Left lung (tissue), 10 donors: ENCODE measurements around the gene TMEM11. TPM values are rescaled to one million over a fixed set of nuclear protein-coding genes. Genes with fewer than 3 reads are reported as not detected.

Experiments used
- ATAC-seq: fragments of 200-7000 bp; cut with Tn5 transposase; one replicate; pipeline ENCODE4 v1.9.1; 2020; ENCODE audit warnings: moderate library complexity
- DNase-seq, 4 donors: peaks; one replicate each; pipeline ENCODE4 v3.0.0-alpha.2; 2013 to 2020
- H3K27ac ChIP-seq, 2 donors: fragments of 200-600 bp; sonication (generic) in 1 of 2; one replicate each; pipeline versions ENCODE4 v1.5.0 to v1.8.0; 2020 to 2021
- H3K27me3 ChIP-seq, 2 donors: fragments of 200-600 bp; sonication (generic) in 1 of 2; one replicate each; pipeline versions ENCODE4 v1.5.0 to v1.8.0; 2020 to 2021
- H3K36me3 ChIP-seq, 2 donors: fragments of 200-600 bp; sonication (generic) in 1 of 2; one replicate each; pipeline versions ENCODE4 v1.5.0 to v1.8.0; 2020 to 2021
- H3K4me1 ChIP-seq, 2 donors: fragments of 200-600 bp; one replicate each; pipeline ENCODE4 v1.8.0; 2021
- H3K4me3 ChIP-seq, 2 donors: fragments of 200-600 bp; sonication (generic) in 1 of 2; one replicate each; pipeline versions ENCODE4 v1.5.0 to v1.8.0; 2020 to 2021; ENCODE audit warnings: mild to moderate bottlenecking in 1 of 2
- H3K9me3 ChIP-seq, 2 donors: fragments of 200-600 bp; sonication (generic) in 1 of 2; one replicate each; pipeline versions ENCODE4 v1.5.0 to v1.8.0; 2020 to 2021
- intact Hi-C, 2 donors: fragments of 100-400 bp; cut with DNase I; formaldehyde crosslinking; loops; one replicate each; pipeline versions ENCODE4 v1.11.2 to v1.14.2; 2022
- polyA plus RNA-seq, 6 donors: library from polyadenylated mRNA; unstranded; fragments of 120-200 nt; gene quantifications; one replicate each; pipeline ENCODE4 v1.2.1, GENCODE V29; 2013; ENCODE audit not compliant: insufficient read length in 6 of 6
- total RNA-seq, 2 donors: library from RNA; stranded (reverse); fragmentation: NEBNext Ultra II Directional; extraction: Animal tissue kit (Norgen Biotek cat#: 25700); gene quantifications; one replicate each; pipeline ENCODE4 v1.2.1, GENCODE V29; 2021
- TF ChIP-seq, protein P1 (sequence below), 2 donors: fragments of 200-600 bp; sonication (generic) in 1 of 2; IDR thresholded peaks; one replicate each; pipeline versions ENCODE4 v1.5.0 to v1.8.0; 2021; ENCODE audit warnings: antibody characterized with exemption in 2 of 2
- donor health status: DM: no; HTN: yes; CAD: no.
- donor health status: DM: no; HTN: no; CAD: no.

TMEM11 gene
- total and polyA plus RNA-seq, 8 donors, result 17.1 to 25.1 (median 19.5) TPM

GRCh38 chr17:21164620-21165019 lies 49.3 kb downstream of the TMEM11 start:
- Histone ChIP-seq H3K36me3 (no peaks in the 10 kb centered on the region), H3K9me3 (no peaks in the 10 kb centered on the region), H3K4me3 (no peak overlapping the region), H3K4me1 (peaks cover 8 to 12% of the 10 kb centered on the region in 2 donors), H3K27me3 (no peaks in the 10 kb centered on the region), H3K27ac (no peak overlapping the region)
- TF ChIP-seq, protein P1, sequence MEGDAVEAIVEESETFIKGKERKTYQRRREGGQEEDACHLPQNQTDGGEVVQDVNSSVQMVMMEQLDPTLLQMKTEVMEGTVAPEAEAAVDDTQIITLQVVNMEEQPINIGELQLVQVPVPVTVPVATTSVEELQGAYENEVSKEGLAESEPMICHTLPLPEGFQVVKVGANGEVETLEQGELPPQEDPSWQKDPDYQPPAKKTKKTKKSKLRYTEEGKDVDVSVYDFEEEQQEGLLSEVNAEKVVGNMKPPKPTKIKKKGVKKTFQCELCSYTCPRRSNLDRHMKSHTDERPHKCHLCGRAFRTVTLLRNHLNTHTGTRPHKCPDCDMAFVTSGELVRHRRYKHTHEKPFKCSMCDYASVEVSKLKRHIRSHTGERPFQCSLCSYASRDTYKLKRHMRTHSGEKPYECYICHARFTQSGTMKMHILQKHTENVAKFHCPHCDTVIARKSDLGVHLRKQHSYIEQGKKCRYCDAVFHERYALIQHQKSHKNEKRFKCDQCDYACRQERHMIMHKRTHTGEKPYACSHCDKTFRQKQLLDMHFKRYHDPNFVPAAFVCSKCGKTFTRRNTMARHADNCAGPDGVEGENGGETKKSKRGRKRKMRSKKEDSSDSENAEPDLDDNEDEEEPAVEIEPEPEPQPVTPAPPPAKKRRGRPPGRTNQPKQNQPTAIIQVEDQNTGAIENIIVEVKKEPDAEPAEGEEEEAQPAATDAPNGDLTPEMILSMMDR (IDR thresholded peaks at IDR 0.05), result no peak
- intact Hi-C loops, result no loop called here
- ATAC-seq (no peak), DNase-seq (no peak)

GRCh38 chr17:21164216-21164615 lies 49.7 kb downstream of the TMEM11 start:
- Histone ChIP-seq H3K9me3 (no peaks in the 10 kb centered on the region), H3K27ac (no peak overlapping the region), H3K27me3 (no peaks in the 10 kb centered on the region), H3K4me3 (no peak overlapping the region), H3K36me3 (no peaks in the 10 kb centered on the region), H3K4me1 (peaks cover 8 to 12% of the 10 kb centered on the region in 2 donors)
- DNase-seq (no peak), ATAC-seq (no peak)
- TF ChIP-seq, protein P1 (IDR thresholded peaks at IDR 0.05), result no peak
- intact Hi-C loops, result no loop called here

- H3K4me1 ChIP-seq, result peaks cover 8 to 12% of the 10 kb centered on the region in 2 donors
- DNase-seq (no peak), ATAC-seq (no peak)
Observed at GRCh38 chr17:21163101-21163500, 50.9 kb downstream of the TMEM11 start.

GRCh38 chr17:21162394-21162775 lies 51.6 kb downstream of the TMEM11 start:
- peaks cover 8 to 12% of the 10 kb centered on the region in 2 donors for H3K4me1 ChIP-seq
- no peak overlapping the region for H3K4me3 ChIP-seq
- ATAC-seq (no peak), DNase-seq (no peak)
- intact Hi-C loops, result no loop called here
- no peaks in the 10 kb centered on the region for H3K9me3 ChIP-seq
- no peaks in the 10 kb centered on the region for H3K36me3 ChIP-seq
- peak overlapping the region; percentile 13 to 29 for H3K27ac ChIP-seq
- H3K27me3 ChIP-seq, result no peaks in the 10 kb centered on the region
- TF ChIP-seq, protein P1 (IDR thresholded peaks at IDR 0.05), result no peak

More at GRCh38 chr17:21163101-21163500, 50.9 kb downstream of the TMEM11 start:
- no peaks in the 10 kb centered on the region for H3K27me3 ChIP-seq
- H3K36me3 ChIP-seq, result no peaks in the 10 kb centered on the region
- H3K27ac ChIP-seq, result no peak overlapping the region
- H3K4me3 ChIP-seq, result no peak overlapping the region
- TF ChIP-seq, protein P1 (IDR thresholded peaks at IDR 0.05), result no peak
- intact Hi-C loops, result no loop called here
- H3K9me3 ChIP-seq, result no peaks in the 10 kb centered on the region

- DNase-seq, result no peak
- Histone ChIP-seq H3K4me3 (no peak overlapping the region), H3K27me3 (no peaks in the 10 kb centered on the region), H3K36me3 (no peaks in the 10 kb centered on the region), H3K4me1 (peaks cover 8 to 12% of the 10 kb centered on the region in 2 donors), H3K27ac (peak overlapping the region; percentile 13 to 29), H3K9me3 (no peaks in the 10 kb centered on the region)
- intact Hi-C loops, result no loop called here
- TF ChIP-seq, protein P1 (IDR thresholded peaks at IDR 0.05), result no peak
- no peak for ATAC-seq
Observed at GRCh38 chr17:21161498-21162393, 52.2 kb downstream of the TMEM11 start.
